Neural cell (in vitro differentiated cells): ENCODE measurements around the gene ADAMTS16.

Experiments
- CTCF ChIP-seq: fragments of 450-650 bp; IDR thresholded peaks from 2 replicates; pipeline ENCODE4 v1.5.1; 2014; ENCODE audit warnings: antibody characterized with exemption, mild to moderate bottlenecking, moderate library complexity; ENCODE audit not compliant: poor library complexity, severe bottlenecking
- EP300 ChIP-seq: fragments of 450-650 bp; conservative IDR thresholded peaks from 2 replicates; pipeline ENCODE4 v1.6.1; 2014; ENCODE audit warnings: antibody characterized with exemption, mild to moderate bottlenecking, moderate library complexity; ENCODE audit not compliant: poor library complexity, severe bottlenecking
- POLR2AphosphoS5 ChIP-seq: IDR thresholded peaks from 2 replicates; pipeline ENCODE4 v1.6.1; 2012
- RAD21 ChIP-seq: fragments of 450-650 bp; conservative IDR thresholded peaks from 2 replicates; pipeline ENCODE4 v1.6.1; 2014; ENCODE audit warnings: antibody characterized with exemption, mild to moderate bottlenecking, moderate library complexity
- REST ChIP-seq: IDR thresholded peaks from 2 replicates; pipeline ENCODE4 v1.6.1; 2012; ENCODE audit warnings: borderline replicate concordance
- SMC3 ChIP-seq: fragments of 450-650 bp; conservative IDR thresholded peaks from 2 replicates; pipeline ENCODE4 v1.6.1; 2014; ENCODE audit warnings: antibody characterized with exemption, mild to moderate bottlenecking, moderate library complexity; ENCODE audit not compliant: poor library complexity
- TAF1 ChIP-seq: IDR thresholded peaks from 2 replicates; pipeline ENCODE4 v1.6.1; 2012; ENCODE audit warnings: low read depth

- TF ChIP-seq CTCF = no peak
- TF ChIP-seq RAD21 = no peak
- TF ChIP-seq REST = no peak
- TF ChIP-seq POLR2AphosphoS5 = no peak
- no peak for TF ChIP-seq SMC3
- TF ChIP-seq EP300 = no peak
- TF ChIP-seq TAF1 = no peak
Measured at GRCh38 chr5:5199495-5199894, 59.4 kb downstream of the ADAMTS16 start.
